Measurements from ENCODE around the gene C20orf96. TPM values are rescaled to one million over a fixed set of nuclear protein-coding genes. Genes with fewer than 3 reads are reported as not detected.

The C20orf96 gene
- 0.65 and 1.2 TPM in 2 replicates for total RNA-seq

GRCh38 chr20:290084-290831 is at the start of gene C20orf96:
Gene C20orf96 (minus strand): TSS chr20:290750. CDS start chr20:290610, 140 bp downstream.

DNA sequence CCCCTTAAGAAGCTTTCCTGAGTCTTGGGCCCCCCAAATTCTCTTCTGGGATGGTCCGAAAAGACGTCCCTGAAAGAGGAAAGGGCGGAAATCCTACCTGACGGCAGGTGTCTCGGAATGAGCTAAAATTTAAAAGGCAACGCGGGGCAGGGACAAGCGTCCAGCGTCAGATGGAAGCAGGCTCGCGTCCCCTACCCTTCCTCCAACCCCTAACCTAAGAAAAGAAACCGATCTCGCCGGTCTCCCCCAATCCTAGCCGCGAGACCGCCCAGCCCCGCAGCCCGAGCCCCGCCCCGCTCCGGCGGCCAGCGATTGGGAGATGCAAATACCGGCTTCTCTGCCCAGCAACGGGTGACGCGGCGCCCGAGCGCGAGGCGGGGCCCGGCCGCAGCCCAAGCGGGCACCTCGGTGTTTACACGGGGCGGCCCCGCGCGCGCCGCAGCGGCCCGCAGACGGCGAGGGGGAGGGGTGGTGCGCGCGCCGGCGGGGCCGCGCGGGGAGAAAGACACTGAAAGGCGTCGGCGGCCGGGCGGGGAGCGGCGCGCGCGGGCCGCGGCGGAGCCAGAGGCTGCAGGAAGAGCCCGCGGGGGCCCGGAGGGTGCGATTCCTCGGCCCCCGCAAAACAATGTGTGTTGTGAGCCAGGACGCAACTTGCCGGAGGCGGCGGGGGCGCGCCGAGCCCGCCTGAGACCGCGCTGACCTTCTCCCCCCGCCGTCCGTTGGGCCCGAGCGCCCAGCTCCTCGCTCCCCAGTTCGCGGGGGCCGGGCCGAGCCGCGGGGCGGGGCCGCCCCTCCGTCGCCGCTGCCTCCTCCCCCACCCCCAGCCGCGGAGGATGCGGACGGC is 34.7 kb upstream of the C20orf96 start, which contains the start of gene SOX12:
Gene SOX12 (plus strand): TSS at position 508 of the 844 bp plus-strand sequence. CDS start 373 bp downstream, outside the sequence.

DNA sequence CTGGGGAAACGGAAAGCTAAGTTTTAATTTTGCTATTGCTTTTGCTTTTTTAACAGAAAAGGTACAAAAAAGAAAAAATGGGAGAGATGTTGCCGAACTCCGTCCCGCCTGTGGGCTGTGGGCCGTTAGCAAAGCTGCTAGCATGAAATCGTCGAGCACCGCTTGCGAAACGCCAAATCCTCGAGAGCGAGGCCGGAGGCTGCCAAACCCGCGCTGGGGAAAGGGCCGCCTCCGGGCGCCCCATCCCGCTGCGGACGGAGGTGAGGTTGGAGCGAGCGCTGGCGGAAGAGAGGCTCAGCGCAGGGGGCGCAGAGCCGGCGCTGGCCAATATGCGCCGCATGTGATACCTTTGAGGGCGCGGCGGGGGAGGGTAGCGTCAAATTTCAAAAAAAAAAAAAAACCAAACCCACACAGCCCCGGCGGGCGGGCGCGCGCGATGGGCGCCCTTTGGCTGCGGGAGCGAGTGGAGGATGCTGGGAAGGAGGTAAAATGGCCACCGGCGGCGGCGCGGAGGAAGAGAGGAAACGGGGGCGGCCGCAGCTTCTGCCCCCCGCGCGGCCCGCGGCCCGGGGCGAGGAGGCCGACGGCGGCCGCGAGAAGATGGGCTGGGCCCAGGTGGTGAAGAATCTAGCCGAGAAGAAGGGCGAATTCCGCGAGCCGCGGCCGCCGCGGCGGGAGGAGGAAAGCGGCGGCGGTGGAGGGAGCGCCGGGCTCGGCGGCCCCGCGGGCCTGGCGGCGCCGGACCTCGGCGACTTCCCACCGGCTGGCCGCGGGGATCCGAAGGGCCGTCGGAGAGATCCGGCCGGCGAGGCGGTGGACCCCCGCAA is 6.8 kb upstream of the C20orf96 start, which contains the start of gene ZCCHC3:
Gene ZCCHC3 (plus strand): TSS at position 473 of the 827 bp plus-strand sequence. CDS start 17 bp downstream, at position 490.

GRCh38 chr20:257419-257818 is 33.1 kb downstream of the C20orf96 start, which contains the start of gene DEFB132:
Gene DEFB132 (plus strand): TSS chr20:257724. CDS start chr20:257779, 55 bp downstream.

GRCh38 chr20:226958-227357 is 63.6 kb downstream of the C20orf96 start, which contains the start of gene DEFB129:
Gene DEFB129 (plus strand): TSS chr20:227258. CDS start chr20:227289, 31 bp downstream.

Other genes starting within 250 kb of the C20orf96 start
- not detected in 2 replicates for gene DEFB125, start 203.1 kb downstream of the C20orf96 start, total RNA-seq
- not detected in 2 replicates for gene DEFB126, start 148.2 kb downstream of the C20orf96 start, total RNA-seq
- gene DEFB127, start 133.3 kb downstream of the C20orf96 start, total RNA-seq: not detected in 2 replicates
- gene DEFB128, start 101.0 kb downstream of the C20orf96 start, total RNA-seq: not detected in 2 replicates
- not detected in 2 replicates for gene DEFB129, start 63.5 kb downstream of the C20orf96 start, total RNA-seq
- not detected in 2 replicates for gene DEFB132, start 33.0 kb downstream of the C20orf96 start, total RNA-seq
- 6.8 and 10.6 TPM in 2 replicates for gene ZCCHC3, start 6.8 kb upstream of the C20orf96 start, total RNA-seq
- 3.4 and 4.8 TPM in 2 replicates for gene SOX12, start 34.8 kb upstream of the C20orf96 start, total RNA-seq
- gene NRSN2, start 56.4 kb upstream of the C20orf96 start, total RNA-seq: 26.7 and 51.0 TPM in 2 replicates
- gene TRIB3, start 90.0 kb upstream of the C20orf96 start, total RNA-seq: 16.3 and 18.1 TPM in 2 replicates
- 49.4 and 51.7 TPM in 2 replicates for gene RBCK1, start 117.5 kb upstream of the C20orf96 start, total RNA-seq
- gene TBC1D20, start 171.8 kb upstream of the C20orf96 start, total RNA-seq: 45.4 and 45.5 TPM in 2 replicates